GM18520 (cell line): ENCODE results near the gene TSC22D4.
"Not testable (repeated sequence)": the region's sequence is repeated elsewhere in the genome, so short reads cannot be mapped to it uniquely, and the experiment has no call there.

Experiments used
- ATAC-seq: cut with Tn5 transposase; IDR thresholded peaks from one replicate; pipeline ENCODE4 v1.9.1; 2021; ENCODE audit not compliant: unreplicated experiment

The TSC22D4 gene

DNA sequence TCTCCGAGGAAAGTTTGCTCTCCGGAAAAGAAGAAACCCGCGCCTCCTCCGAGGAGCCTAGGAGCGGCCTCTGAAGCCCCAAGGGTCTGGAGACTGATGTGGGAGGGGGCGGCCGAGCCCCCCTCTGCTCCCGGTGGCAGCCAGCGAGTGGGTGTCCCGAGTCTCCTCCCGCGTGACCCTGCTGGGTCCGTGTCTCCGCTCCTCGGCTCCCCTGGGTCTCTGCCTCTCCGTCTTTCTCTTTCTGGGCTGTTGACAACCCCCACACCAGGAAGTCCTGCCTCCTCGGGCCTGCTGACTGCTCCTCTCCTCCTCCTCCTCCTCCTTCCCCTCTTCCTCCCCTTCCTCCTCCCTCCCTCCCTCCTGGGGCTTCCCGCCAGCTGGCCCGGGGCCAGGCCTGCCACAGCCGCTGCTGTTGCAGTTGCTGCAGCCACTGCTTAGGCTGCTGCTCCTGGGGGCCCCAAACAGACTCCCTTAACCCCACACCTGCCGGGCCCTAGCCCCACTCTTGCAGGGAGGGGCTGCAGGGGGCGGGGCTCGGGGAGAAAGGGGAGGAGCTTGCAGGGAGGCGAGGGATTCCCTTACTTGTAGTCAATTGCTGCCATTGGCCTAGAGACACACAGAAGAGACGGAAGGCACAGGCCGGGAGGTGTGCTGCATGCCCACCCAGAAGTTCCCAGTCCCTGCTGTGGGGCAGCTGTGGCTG is at the start of gene TSC22D4:
Gene TSC22D4, minus strand, starts transcription at position 257 of the 703 bp plus-strand sequence. CDS start 1,176 bp downstream, outside the sequence.
- peak; percentile 35 for ATAC-seq

DNA sequence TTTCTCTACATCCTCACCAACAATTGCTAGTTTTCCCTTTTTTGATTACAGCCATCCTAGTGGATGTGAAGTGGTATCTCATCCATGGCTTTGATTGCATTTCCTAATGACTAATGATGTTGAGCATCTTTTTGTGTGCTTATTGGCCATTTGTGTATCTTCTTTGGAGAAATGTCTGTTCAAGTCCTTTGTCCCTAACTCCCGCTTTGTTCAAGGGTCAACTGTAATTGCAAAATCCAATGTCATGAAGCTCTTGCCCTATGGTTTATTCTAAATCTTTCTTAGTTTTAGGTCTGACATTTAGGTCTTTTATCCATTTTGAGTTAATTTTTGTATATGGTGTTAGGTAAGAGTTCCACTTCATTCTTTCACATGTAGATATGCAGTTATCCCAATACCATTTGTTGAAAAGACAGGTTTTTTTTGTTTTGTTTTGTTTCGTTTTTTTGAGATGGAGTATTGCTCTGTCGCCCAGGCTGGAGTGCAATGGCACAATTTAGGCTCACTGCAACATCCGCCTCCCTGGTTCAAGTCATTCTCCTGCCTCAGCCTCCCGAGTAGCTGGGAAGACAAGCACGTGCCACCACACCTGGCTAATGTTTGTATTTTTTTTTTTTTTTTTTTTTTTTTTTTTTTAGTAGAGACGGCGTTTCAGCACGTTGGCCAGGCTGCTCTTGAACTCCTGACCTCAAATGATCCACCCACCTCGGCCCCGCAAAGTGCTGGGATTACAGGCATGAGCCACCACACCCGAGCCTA is 49.3 kb upstream of the TSC22D4 start:
- not testable (repeated sequence) for ATAC-seq

- not testable (repeated sequence) for ATAC-seq
These were observed 44.2 kb upstream of the TSC22D4 start for GRCh38 chr7:100523192-100523591.

GRCh38 chr7:100521909-100522593 is 43.0 kb upstream of the TSC22D4 start:
- ATAC-seq, result not testable (repeated sequence)

- no peak for ATAC-seq
These were observed 42.1 kb upstream of the TSC22D4 start for GRCh38 chr7:100521076-100521475.

- no peak for ATAC-seq
These were observed 41.1 kb upstream of the TSC22D4 start for GRCh38 chr7:100520138-100520537.

GRCh38 chr7:100519580-100519979 is 40.6 kb upstream of the TSC22D4 start:
- no peak for ATAC-seq

GRCh38 chr7:100517305-100517704 is 38.3 kb upstream of the TSC22D4 start:
- ATAC-seq, result no peak

- ATAC-seq, result no peak
These were observed 37.3 kb upstream of the TSC22D4 start for GRCh38 chr7:100516135-100516812.

- ATAC-seq, result no peak
These were observed 36.1 kb upstream of the TSC22D4 start for GRCh38 chr7:100515072-100515532.

- ATAC-seq, result no peak
These were observed 34.3 kb upstream of the TSC22D4 start for GRCh38 chr7:100513212-100513810.

DNA sequence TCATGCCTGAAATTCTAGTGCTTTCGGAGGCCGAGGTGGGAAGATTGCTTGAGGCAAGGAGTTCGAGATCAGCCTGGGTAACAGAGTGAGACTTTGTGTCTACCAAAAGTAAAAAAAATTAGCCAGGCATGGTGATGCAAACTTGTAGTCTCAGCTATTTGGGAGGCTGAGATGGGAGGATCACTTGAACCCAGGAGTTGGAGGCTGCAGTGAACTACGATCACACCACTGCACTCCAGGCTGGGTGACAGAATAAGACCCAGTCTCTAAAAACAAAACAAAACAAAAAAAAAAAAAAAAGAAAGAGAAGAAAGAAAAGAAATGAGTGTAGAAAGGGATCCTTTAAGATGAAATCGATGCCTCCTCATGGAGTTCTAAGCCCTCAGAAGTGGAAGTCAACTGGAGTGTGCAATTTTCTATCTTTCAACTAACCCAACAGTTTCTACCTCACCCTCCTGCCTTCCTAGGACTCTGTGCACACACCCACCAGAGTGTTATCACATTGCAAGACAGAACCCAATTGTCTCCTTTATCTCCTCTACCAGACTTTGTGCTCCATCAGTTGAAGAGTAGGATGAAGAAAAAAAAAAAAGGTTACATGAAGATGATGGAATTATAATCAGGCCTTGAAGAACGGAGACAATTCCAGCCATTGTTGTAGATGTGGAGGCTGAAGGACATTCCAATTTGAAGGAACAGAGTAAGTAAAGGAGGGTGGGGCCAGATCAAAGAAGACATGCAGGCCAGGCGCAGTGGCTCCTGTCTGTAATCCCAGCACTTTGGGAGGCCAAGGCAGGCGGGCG is 31.6 kb upstream of the TSC22D4 start:
- ATAC-seq, result no peak

DNA sequence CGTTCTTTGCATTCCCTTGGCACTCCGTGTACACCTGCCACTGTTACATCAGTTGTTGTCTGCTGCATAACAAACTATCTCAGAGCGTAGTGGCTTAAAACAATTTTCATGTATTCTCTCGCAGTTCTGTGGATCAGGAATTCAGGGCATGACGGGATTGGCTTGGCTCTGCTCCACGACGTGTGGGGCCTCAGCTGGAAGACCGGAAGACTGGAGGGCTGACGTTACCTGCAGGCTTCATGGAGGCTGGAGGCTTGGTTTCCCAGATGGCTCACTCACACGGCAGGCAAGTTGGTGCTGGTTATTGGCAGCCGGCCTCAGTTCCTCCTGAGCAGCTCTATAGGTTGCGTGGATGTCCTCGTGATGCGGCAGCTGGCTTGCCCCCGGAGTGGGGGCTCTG is 30.2 kb upstream of the TSC22D4 start:
- ATAC-seq, result no peak

- ATAC-seq, result no peak
These were observed 27.4 kb upstream of the TSC22D4 start for GRCh38 chr7:100506356-100506923.

GRCh38 chr7:100504887-100505611 is 26.0 kb upstream of the TSC22D4 start:
- no peak for ATAC-seq

- not testable (repeated sequence) for ATAC-seq
These were observed 25.0 kb upstream of the TSC22D4 start for GRCh38 chr7:100504031-100504430.

GRCh38 chr7:100500743-100501142 is 21.7 kb upstream of the TSC22D4 start:
- not testable (repeated sequence) for ATAC-seq

- ATAC-seq, result no peak
These were observed 17.5 kb upstream of the TSC22D4 start for GRCh38 chr7:100496509-100496908.
